ENCODE measurements around the gene MREG.
"Not testable (repeated sequence)": the region's sequence is repeated elsewhere in the genome, so short reads cannot be mapped to it uniquely, and the experiment has no call there.

The MREG gene

DNA sequence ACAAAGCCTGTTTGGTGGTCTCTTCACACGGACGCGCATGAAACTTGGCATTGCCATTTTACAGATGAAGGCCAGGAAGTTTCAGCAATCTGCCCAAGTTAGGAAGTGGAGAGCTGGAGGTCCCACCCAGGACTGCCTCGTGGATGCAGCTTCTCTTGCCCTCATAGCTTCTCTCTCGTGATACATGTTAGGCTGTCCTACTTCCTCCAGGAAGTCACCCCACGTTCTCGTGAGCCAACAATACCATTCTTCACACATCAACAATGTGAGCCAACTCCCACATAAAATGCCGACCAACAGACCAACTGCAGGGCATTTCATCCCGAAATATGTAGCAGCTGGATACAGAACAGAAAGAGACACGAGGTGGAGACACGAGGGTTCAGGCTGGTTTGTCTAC lies 85.3 kb downstream of the MREG start:
- Histone ChIP-seq H3K9me3 (ENCODE audit: insufficient read depth, low read length) (peaks cover 18% of the 10 kb centered on the region), H3K9ac (ENCODE audit: insufficient read length, low read depth) (no peak overlapping the region), H3K27me3 (ENCODE audit: insufficient read depth, insufficient read length) (no peaks in the 10 kb centered on the region), H3K4me3 (ENCODE audit: insufficient read length, low read depth) (no peak overlapping the region), H3K4me1 (ENCODE audit: insufficient read depth, insufficient read length) (peaks cover 6% of the 10 kb centered on the region), H3K36me3 (ENCODE audit: insufficient read depth, insufficient read length, low read length) (no peaks in the 10 kb centered on the region)
- TF ChIP-seq ZNF274 (IDR thresholded peaks at IDR 0.05; ENCODE audit: low read depth, low read length) (no peak), SUZ12 (IDR thresholded peaks at IDR 0.05; ENCODE audit: extremely low read depth, insufficient read depth, insufficient read length) (no peak)
- no peak for DNase-seq (ENCODE audit: low read depth, low spot score)

DNA sequence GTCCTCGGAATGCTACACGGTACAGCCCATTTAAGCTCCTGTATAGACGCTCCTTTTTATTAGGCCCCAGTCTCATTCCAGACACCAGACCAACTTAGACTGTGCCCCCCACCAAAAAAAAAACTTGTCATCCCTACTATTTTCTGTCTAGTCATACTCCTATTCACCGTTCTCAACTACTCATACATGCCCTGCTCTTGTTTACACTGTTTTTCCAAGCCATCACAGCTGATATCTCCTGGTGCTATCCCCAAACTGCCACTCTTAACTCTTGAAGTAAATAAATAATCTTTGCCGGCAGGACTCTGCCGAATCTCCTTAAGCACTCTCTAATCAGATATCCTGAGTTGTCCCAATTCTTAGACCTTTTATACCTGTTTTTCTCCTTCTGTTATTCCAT lies 86.4 kb downstream of the MREG start:
- not testable (repeated sequence) for H3K9ac ChIP-seq (ENCODE audit: insufficient read length, low read depth); H3K4me3 ChIP-seq (ENCODE audit: insufficient read length, low read depth); H3K27me3 ChIP-seq (ENCODE audit: insufficient read depth, insufficient read length); DNase-seq (ENCODE audit: low read depth, low spot score); H3K4me1 ChIP-seq (ENCODE audit: insufficient read depth, insufficient read length); H3K36me3 ChIP-seq (ENCODE audit: insufficient read depth, insufficient read length, low read length)
- H3K9me3 ChIP-seq (ENCODE audit: insufficient read depth, low read length) = peaks cover 18% of the 10 kb centered on the region

DNA sequence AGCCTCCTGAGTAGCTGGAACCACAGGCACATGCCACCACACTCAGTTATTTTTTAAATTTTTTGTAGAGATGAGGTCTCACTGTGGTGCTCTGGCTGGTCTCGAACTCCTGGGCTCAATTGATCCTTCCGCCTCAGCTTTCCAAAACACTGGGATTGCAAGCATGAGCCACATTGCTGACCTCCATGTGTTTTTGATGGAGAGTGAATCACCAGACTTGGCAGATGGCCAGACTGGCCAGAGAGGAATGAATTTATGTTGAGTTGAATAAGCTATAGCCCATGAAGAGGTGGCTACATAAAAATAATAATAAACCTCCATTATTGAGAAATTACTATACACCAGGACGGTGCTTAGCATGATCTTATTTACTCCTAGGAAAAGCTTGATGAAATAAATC lies 91.5 kb downstream of the MREG start:
- Histone ChIP-seq H3K36me3 (ENCODE audit: insufficient read depth, insufficient read length, low read length) (no peaks in the 10 kb centered on the region), H3K4me1 (ENCODE audit: insufficient read depth, insufficient read length) (peaks cover 3% of the 10 kb centered on the region), H3K4me3 (ENCODE audit: insufficient read length, low read depth) (no peak overlapping the region), H3K9ac (ENCODE audit: insufficient read length, low read depth) (no peak overlapping the region), H3K9me3 (ENCODE audit: insufficient read depth, low read length) (peaks cover 7% of the 10 kb centered on the region), H3K27me3 (ENCODE audit: insufficient read depth, insufficient read length) (no peaks in the 10 kb centered on the region)
- DNase-seq (ENCODE audit: low read depth, low spot score) = no peak
- TF ChIP-seq SUZ12 (IDR thresholded peaks at IDR 0.05; ENCODE audit: extremely low read depth, insufficient read depth, insufficient read length) (no peak), YY1 (IDR thresholded peaks at IDR 0.05; ENCODE audit: insufficient read depth, insufficient read length) (no peak), ZNF274 (IDR thresholded peaks at IDR 0.05; ENCODE audit: low read depth, low read length) (no peak)

DNA sequence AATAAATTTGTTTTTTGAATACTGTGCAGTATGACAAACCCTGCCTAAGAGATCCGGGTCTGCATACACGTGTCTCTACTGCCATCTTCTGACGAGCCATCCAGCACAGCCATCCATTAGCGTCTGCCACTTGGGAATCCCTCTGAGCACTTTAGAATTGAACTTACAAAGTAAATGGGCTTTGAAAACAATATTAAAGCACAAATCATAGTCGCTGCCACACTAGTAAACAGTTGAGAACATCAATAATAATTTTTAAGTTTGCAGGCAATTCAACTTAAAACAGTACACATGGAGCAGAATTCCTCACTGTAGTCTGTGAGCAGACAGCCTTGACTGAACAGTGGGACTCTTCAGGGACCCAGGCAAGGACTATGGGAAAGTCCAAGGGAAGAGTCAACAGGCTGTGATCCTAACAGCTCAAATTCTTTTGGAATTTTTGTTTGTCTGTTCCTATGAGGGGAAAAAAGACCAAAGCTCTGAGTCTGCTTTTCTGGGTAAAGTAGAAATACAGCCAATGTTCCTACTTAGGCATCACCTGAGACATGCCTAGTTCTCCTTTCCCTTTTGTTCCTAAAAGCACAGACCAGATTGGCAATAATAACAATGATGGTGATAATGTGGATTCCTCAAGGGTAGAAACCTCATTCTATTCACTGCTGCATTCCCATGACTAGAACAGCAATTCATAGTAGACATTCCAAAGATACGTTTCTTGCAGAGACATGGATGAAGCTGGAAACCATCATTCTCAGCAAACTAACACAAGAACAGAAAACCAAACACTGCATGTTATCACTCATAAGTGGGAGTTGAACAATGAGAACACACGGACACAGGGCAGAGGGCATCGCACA lies 92.9 kb downstream of the MREG start:
- peaks cover 3% of the 10 kb centered on the region for H3K4me1 ChIP-seq (ENCODE audit: insufficient read depth, insufficient read length)
- no peak overlapping the region for H3K9ac ChIP-seq (ENCODE audit: insufficient read length, low read depth)
- H3K36me3 ChIP-seq (ENCODE audit: insufficient read depth, insufficient read length, low read length) = no peaks in the 10 kb centered on the region
- TF ChIP-seq YY1 (IDR thresholded peaks at IDR 0.05; ENCODE audit: insufficient read depth, insufficient read length) = no peak
- TF ChIP-seq SUZ12 (IDR thresholded peaks at IDR 0.05; ENCODE audit: extremely low read depth, insufficient read depth, insufficient read length) = no peak
- TF ChIP-seq ZNF274 (IDR thresholded peaks at IDR 0.05; ENCODE audit: low read depth, low read length) = no peak
- no peak overlapping the region for H3K4me3 ChIP-seq (ENCODE audit: insufficient read length, low read depth)
- peaks cover 19% of the 10 kb centered on the region for H3K9me3 ChIP-seq (ENCODE audit: insufficient read depth, low read length)
- H3K27me3 ChIP-seq (ENCODE audit: insufficient read depth, insufficient read length) = no peaks in the 10 kb centered on the region
- DNase-seq (ENCODE audit: low read depth, low spot score) = peak; percentile 70

DNA sequence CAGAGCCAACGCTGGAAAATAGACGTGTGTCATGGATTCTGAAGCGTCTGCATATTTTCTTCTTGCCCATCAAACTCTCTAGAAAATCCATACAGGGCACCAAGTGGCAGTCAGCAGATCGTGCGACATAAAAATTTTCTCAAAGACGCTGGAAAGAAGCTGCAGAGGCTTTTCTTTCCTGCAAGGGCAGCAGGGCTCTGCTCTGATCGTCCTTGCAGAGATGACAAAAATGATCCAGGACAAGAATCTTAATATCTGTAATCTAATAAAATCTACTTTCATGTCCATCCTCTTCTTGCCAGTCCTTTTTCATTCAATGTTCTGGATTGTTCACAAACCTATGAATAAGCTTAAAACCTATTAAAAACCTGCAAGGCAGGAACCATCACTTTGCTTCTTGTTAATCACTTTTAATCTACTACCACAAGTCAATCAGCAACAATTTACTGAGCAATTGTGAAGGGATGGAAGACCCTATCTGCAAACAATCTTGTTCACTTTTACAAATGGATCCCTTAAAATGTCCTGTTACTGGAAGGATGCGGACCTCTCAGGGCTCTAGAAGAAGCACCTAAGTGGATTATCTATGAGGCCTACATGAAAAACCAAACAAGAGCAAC lies 93.6 kb downstream of the MREG start:
- Histone ChIP-seq H3K4me3 (ENCODE audit: insufficient read length, low read depth) (no peak overlapping the region), H3K36me3 (ENCODE audit: insufficient read depth, insufficient read length, low read length) (no peaks in the 10 kb centered on the region), H3K27me3 (ENCODE audit: insufficient read depth, insufficient read length) (no peaks in the 10 kb centered on the region), H3K9ac (ENCODE audit: insufficient read length, low read depth) (no peak overlapping the region), H3K9me3 (ENCODE audit: insufficient read depth, low read length) (peaks cover 19% of the 10 kb centered on the region), H3K4me1 (ENCODE audit: insufficient read depth, insufficient read length) (peaks cover 3% of the 10 kb centered on the region)
- no peak for DNase-seq (ENCODE audit: low read depth, low spot score)
- TF ChIP-seq YY1 (IDR thresholded peaks at IDR 0.05; ENCODE audit: insufficient read depth, insufficient read length) (no peak), SUZ12 (IDR thresholded peaks at IDR 0.05; ENCODE audit: extremely low read depth, insufficient read depth, insufficient read length) (no peak), ZNF274 (IDR thresholded peaks at IDR 0.05; ENCODE audit: low read depth, low read length) (no peak)

DNA sequence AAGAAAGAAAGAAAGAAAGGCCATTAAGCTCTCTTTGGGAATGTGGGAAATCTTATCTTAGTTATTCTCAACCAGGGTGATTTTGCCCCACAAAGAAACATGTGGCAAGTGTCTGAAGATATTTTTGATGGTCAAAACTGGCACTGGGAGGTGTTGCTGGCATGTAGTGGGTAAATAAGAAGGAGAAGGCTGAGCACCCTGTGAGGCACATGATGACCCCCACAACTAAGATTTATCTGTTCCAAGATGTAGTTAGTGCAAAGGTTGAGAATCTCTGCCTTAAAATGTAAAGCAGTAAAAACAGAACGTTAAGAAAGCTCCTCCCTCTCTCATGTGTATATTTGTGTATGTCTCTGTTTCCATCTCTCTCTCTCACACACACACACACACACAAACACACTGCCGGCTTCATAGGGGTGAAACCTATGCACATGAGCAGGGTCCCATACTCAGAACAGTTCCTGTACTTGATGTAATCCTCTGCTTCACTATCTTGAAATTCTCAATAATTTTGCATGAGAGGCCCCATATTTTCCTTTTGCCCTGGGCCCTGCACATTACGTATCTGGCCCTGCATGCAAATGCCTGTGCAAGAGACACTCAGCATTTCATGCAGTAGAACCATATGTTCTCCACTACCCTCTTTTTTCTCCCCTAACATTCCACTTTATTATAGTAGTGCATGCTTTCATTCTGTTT lies 94.3 kb downstream of the MREG start:
- no peak for DNase-seq (ENCODE audit: low read depth, low spot score)
- H3K36me3 ChIP-seq (ENCODE audit: insufficient read depth, insufficient read length, low read length) = no peaks in the 10 kb centered on the region
- no peaks in the 10 kb centered on the region for H3K27me3 ChIP-seq (ENCODE audit: insufficient read depth, insufficient read length)
- TF ChIP-seq ZNF274 (IDR thresholded peaks at IDR 0.05; ENCODE audit: low read depth, low read length) (no peak), SUZ12 (IDR thresholded peaks at IDR 0.05; ENCODE audit: extremely low read depth, insufficient read depth, insufficient read length) (no peak), YY1 (IDR thresholded peaks at IDR 0.05; ENCODE audit: insufficient read depth, insufficient read length) (no peak)
- no peak overlapping the region for H3K4me3 ChIP-seq (ENCODE audit: insufficient read length, low read depth)
- H3K9ac ChIP-seq (ENCODE audit: insufficient read length, low read depth) = no peak overlapping the region
- peaks cover 3% of the 10 kb centered on the region for H3K4me1 ChIP-seq (ENCODE audit: insufficient read depth, insufficient read length)
- H3K9me3 ChIP-seq (ENCODE audit: insufficient read depth, low read length) = peaks cover 19% of the 10 kb centered on the region

DNA sequence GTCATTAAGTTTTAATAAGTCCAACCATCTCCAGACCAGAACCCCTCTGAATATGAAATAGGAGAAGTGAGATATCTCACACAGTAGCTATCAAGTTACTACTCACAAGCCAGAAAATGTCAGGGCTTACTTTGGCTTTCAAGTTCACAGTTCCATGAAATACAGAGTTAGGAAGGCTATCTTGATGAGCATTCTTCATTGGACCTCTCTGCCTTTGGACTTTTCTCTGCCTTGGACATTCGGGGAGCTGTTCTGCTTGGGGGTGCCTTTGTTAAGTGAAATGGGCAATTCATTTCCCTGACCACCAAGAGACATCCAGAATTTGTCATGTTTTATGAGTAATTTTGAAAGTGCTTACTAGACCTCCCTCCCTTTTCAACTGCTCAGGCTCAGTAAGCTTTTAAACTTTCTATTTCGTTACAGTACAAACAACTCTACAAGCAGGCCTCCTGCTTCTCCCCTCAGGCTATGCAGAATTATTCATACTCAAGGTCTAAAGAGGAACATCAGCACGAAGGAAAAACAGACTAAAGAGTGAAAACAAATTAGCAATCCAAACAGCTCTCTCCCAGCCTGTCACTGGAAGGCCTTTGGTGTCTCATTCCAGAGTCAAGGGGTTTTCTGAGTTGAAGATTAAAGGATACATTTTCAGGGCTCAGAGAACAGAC lies 95.3 kb downstream of the MREG start:
- DNase-seq (ENCODE audit: low read depth, low spot score) = peak; percentile 63
- peaks cover 19% of the 10 kb centered on the region for H3K9me3 ChIP-seq (ENCODE audit: insufficient read depth, low read length)
- H3K9ac ChIP-seq (ENCODE audit: insufficient read length, low read depth) = no peak overlapping the region
- H3K4me1 ChIP-seq (ENCODE audit: insufficient read depth, insufficient read length) = peaks cover 3% of the 10 kb centered on the region
- no peak overlapping the region for H3K4me3 ChIP-seq (ENCODE audit: insufficient read length, low read depth)
- TF ChIP-seq ZNF274 (IDR thresholded peaks at IDR 0.05; ENCODE audit: low read depth, low read length) (no peak), SUZ12 (IDR thresholded peaks at IDR 0.05; ENCODE audit: extremely low read depth, insufficient read depth, insufficient read length) (no peak), YY1 (IDR thresholded peaks at IDR 0.05; ENCODE audit: insufficient read depth, insufficient read length) (no peak)
- H3K27me3 ChIP-seq (ENCODE audit: insufficient read depth, insufficient read length) = no peaks in the 10 kb centered on the region
- H3K36me3 ChIP-seq (ENCODE audit: insufficient read depth, insufficient read length, low read length) = no peaks in the 10 kb centered on the region

Data from NT2/D1 (cell line).